IPS DF 6.9 (cell line): ENCODE measurements around the gene TLK1.

Experiments
- DNase-seq: peaks from one replicate; pipeline ENCODE4 v3.0.0-alpha.2; 2013; ENCODE audit warnings: low read depth, low spot score
- H3K27ac ChIP-seq: one replicate; pipeline ENCODE4 v1.5.1; 2013; ENCODE audit warnings: low read length, control low read depth
- H3K27me3 ChIP-seq: 2 replicates; pipeline ENCODE4 v1.6.1; 2013; ENCODE audit warnings: mild to moderate bottlenecking, low read length; ENCODE audit not compliant: control insufficient read depth, insufficient read depth
- H3K36me3 ChIP-seq: 2 replicates; pipeline ENCODE4 v1.6.1; 2013; ENCODE audit warnings: low read length; ENCODE audit not compliant: control insufficient read depth, insufficient read depth
- H3K4me1 ChIP-seq: 2 replicates; pipeline ENCODE4 v1.6.1; 2013; ENCODE audit warnings: low read length; ENCODE audit not compliant: control insufficient read depth, insufficient read depth
- H3K4me3 ChIP-seq: 2 replicates; pipeline ENCODE4 v1.5.1; 2013; ENCODE audit warnings: mild to moderate bottlenecking, low read length
- H3K9me3 ChIP-seq: 2 replicates; pipeline ENCODE4 v1.6.1; 2013; ENCODE audit warnings: low read length, inconsistent platforms; ENCODE audit not compliant: control insufficient read depth, insufficient read depth
- WGBS: extraction: QIAGEN DNeasy Blood & Tissue Kit; methylation state at CpG from one replicate; pipeline ENCODE4 v1.1.7; 2013; ENCODE audit warnings: mixed read lengths, missing lambda C conversion rate; ENCODE audit not compliant: insufficient read length, insufficient coverage; 5-methylcytosine and 5-hydroxymethylcytosine counted together

TLK1 gene

DNA sequence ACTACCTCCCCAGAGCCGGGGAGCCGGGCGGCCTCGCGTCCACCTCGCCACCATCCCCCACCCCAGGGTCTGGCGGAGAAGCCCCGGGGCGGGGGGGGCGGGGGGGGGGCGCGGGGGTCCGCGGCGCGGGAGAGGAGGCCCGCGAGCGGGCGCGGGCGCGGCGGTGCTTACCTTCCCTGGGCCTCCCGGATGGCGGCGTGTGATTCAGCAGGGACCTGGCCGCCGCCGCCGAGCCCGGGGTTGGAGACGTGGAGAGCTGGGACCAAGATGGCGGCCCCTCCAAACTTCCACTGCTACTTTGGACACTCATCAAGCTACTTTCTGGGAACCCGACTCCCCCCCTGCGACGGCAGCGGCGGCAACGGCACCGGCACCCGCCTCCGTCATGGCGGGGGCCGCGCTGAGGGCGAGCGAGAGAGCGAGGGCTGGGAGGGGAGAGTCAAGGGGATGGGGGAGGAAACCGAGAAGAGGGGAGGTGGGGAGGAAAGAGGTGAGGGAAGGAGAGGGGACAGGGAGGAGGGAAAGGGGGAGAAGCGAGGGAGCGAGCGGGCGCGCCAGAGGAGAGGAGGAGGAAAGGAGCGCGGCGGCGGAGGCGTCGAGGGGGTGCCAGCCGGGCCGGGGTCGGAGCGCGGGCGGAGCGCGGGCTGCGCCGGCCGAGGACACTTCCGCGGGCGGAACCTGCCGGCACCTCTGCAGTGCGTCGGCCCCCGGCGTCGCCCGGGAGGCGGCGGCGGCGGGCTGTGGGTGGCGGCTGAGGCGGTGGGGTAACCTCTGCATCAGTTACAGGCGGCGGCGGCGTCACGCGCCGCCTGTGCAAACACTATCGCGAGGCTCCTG lies at the start of gene TLK1:
Gene TLK1 (minus strand): TSS at position 775 of the 837 bp plus-strand sequence. CDS start 465 bp downstream, at position 310.
- no peaks in the 10 kb centered on the region for H3K4me1 ChIP-seq
- H3K27me3 ChIP-seq = no peaks in the 10 kb centered on the region
- no peaks in the 10 kb centered on the region for H3K36me3 ChIP-seq
- no peak within 1 kb of the TSS for H3K27ac ChIP-seq
- DNase-seq = no peak
- H3K9me3 ChIP-seq = no peaks in the 10 kb centered on the region
- peak within 1 kb of the TSS; percentile 84 for H3K4me3 ChIP-seq
- no CpG with 5 or more reads among the region's 97 CpGs for WGBS

DNA sequence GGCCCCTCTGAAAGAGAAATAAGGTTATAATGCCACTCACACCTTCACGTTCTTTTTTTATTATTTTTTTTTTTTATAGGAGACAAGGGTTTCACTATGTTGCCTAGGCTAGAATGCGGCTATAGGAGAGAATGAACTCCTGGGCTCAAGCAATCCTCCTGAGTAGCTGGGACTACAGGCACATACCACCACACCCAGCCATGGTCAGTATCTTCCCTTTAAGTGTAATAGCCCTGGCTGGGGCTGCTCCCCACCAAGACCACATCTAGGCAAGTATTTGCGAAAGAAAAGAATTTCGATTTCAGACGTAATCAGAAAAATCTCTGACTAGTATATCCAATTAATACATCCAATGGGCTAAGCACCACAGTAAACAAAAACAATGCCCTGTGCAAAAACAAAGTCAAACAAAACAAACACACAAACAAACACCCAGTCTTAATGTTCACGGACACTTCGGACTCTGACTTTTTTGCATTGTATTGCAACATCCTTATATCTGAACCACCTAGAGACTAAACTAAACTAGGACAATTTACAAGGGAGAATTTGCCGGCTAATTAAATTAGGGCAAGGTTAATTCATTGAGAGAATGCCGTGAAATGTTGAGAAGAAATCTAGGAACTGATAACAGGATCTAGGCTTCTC lies 49.6 kb upstream of the TLK1 start:
- no CpG with 5 or more reads among the region's 9 CpGs for WGBS
- no peaks in the 10 kb centered on the region for H3K27me3 ChIP-seq
- DNase-seq = no peak
- no peak overlapping the region for H3K27ac ChIP-seq
- no peaks in the 10 kb centered on the region for H3K36me3 ChIP-seq
- peaks cover 4% of the 10 kb centered on the region; the same call in 1 of the 2 replicates for H3K4me1 ChIP-seq
- H3K4me3 ChIP-seq = no peak overlapping the region
- H3K9me3 ChIP-seq = no peaks in the 10 kb centered on the region

DNA sequence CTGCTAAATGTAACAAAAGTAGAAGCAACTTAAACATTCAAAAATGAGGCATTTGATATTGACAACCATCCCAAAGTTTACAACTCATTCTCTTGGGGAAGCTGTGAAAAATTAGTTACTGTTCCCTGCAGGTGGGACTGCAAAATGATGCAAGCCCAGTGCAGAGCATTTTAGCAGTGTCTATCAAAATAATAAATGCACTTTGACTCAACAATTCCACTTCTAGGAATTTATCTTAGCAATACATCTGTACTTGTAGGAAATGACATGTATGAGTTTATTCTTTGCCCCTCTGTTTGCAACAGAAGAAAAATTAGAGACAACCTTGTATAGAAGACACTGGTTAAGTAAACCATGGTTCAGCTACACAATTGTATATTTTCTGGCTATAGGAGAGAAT lies 48.0 kb upstream of the TLK1 start:
- DNase-seq = no peak
- no peaks in the 10 kb centered on the region for H3K4me1 ChIP-seq
- H3K27me3 ChIP-seq = no peaks in the 10 kb centered on the region
- H3K27ac ChIP-seq = no peak overlapping the region
- no peak overlapping the region for H3K4me3 ChIP-seq
- H3K9me3 ChIP-seq = no peaks in the 10 kb centered on the region
- H3K36me3 ChIP-seq = no peaks in the 10 kb centered on the region

DNA sequence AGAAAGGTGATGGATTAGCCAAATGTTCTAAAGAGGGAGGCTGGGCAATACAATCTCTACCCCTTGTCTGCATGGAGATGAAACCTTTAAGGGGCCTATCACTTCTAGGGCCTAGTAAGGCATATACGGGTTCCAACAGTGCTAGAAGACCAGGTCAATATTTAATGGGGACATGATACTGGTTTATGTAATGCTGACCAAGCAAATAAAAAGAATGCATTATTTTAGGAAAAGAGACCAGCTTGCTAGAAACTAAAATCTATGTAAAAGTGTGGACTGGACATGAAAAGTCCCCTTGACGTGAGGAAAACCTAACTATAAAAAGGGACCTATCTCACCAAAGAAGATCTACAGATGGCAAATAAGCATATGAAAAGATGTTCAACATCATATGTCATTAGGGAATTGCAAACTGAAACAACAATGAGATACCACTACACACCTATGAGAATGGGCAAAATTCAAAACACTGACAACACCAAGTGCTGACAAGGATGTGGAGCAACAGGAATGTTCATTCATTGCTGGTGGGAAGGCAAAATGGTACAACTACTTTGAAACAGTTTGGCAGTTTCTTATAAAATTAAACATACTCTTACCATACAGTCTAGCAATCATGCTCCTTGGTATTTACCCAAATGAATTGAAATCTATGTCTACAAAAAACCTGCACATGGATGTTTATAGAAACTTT lies 45.9 kb upstream of the TLK1 start:
- H3K9me3 ChIP-seq = no peaks in the 10 kb centered on the region
- no peaks in the 10 kb centered on the region for H3K27me3 ChIP-seq
- no peaks in the 10 kb centered on the region for H3K4me1 ChIP-seq
- no peak overlapping the region for H3K27ac ChIP-seq
- no CpG with 5 or more reads among the region's 2 CpGs for WGBS
- H3K36me3 ChIP-seq = no peaks in the 10 kb centered on the region
- no peak overlapping the region for H3K4me3 ChIP-seq
- no peak for DNase-seq

DNA sequence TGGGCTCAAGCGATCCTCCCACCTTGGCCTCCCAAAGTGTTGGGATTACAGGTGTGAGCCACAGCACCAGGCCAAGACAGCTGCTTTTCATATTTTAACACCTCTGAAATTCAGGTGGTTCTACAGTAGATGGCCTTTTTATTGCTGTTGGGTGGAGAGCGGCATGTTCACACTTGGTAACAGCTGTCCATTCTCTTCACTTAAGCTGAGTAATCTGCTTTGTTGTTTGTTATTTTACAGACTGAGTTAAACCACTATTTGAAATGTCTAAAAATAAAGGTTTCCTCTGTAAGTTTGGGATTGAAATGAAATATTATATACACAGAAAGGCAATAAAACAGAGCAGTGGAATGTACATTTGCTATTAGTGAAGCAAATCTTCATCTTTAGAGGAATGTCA lies 44.9 kb upstream of the TLK1 start:
- Histone ChIP-seq H3K4me3 (no peak overlapping the region), H3K36me3 (no peaks in the 10 kb centered on the region), H3K9me3 (no peaks in the 10 kb centered on the region), H3K27me3 (no peaks in the 10 kb centered on the region), H3K4me1 (no peaks in the 10 kb centered on the region), H3K27ac (no peak overlapping the region)
- no CpG with 5 or more reads among the region's 2 CpGs for WGBS
- DNase-seq = no peak

DNA sequence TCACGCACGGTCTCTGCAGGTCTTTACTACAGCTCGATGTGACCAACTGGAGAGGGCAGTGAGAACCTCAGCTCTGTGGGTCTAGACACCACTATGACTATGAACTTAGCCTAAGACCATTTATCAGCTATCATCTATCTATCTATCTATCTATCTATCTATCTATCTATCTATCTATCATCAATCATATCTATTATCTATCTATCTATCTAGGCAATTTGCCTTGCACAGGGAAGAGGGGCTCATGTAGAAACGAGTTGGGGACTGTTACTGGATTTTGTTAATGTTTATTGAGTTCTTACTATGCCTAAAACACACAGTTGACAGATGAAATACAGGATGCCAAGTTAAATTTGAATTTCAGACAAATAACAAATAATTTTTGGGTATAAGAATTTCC lies 41.1 kb upstream of the TLK1 start:
- Histone ChIP-seq H3K36me3 (no peaks in the 10 kb centered on the region), H3K4me1 (no peaks in the 10 kb centered on the region), H3K27me3 (no peaks in the 10 kb centered on the region), H3K27ac (no peak overlapping the region), H3K9me3 (no peaks in the 10 kb centered on the region), H3K4me3 (no peak overlapping the region)
- no CpG with 5 or more reads among the region's 4 CpGs for WGBS
- DNase-seq = no peak

DNA sequence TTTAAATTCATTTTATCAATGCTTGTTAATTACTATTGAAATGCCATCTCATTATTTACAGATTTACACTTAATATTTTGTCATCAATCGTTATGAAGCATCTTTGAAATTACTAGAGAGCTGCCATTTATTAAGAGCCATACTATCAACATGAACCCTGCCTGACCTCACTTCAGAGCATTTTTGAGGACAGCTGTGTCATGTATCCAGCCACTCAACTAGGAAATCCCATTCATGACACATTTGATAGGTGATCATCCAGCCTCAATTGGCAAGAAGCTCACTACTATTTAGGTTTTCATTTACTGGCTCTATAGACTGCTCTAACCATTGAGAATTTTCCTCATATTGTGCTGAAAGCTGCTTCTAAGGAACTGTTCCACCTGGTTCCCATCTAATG lies 40.6 kb upstream of the TLK1 start:
- no CpG with 5 or more reads among the region's 1 CpG for WGBS
- no peak overlapping the region for H3K4me3 ChIP-seq
- no peak for DNase-seq

DNA sequence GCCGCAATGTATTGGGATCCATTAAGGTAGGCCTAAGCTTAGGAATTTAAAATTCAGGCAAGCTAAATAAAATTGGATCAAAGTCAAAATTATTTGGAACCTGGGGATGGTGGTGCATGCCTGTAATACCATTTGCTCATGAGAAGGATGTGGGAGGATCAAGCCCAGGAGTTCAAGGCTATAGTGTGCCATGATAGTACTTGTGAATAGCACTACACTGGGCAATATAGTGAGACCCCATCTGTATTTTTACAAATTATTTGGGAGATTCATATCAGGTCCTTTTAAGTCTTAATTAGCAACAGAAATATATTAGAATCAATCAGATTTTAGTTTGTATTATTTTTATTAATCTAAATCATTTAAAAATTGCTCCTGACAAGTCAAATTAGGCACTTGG lies 39.8 kb upstream of the TLK1 start:
- Histone ChIP-seq H3K27ac (no peak overlapping the region), H3K27me3 (no peaks in the 10 kb centered on the region), H3K4me1 (no peaks in the 10 kb centered on the region), H3K4me3 (no peak overlapping the region), H3K36me3 (no peaks in the 10 kb centered on the region), H3K9me3 (no peaks in the 10 kb centered on the region)
- WGBS = no CpG with 5 or more reads among the region's 1 CpG
- no peak for DNase-seq

More for the DNA sequence above, 40.6 kb upstream of the TLK1 start:
- Histone ChIP-seq H3K27me3 (no peaks in the 10 kb centered on the region), H3K27ac (no peak overlapping the region), H3K4me1 (no peaks in the 10 kb centered on the region), H3K9me3 (no peaks in the 10 kb centered on the region), H3K36me3 (no peaks in the 10 kb centered on the region)

DNA sequence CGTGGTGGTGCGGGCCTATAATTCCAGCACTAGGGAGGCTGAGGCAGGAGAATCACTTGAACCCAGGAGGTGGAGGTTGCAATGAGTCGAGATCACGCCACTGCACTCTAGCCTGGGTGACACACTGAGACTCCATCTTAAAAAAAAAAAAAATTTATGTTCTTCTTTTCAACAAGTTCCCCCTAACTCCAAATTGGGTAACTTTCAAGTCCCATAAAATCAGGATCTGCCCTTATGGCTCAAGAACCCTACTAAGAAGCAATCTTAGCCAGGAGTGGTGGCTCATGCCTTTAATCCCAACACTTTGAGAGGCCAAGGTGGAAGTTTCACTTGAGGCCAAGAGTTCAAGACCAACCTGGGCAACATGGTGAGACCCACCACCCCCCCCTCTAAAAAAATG lies 30.3 kb upstream of the TLK1 start:
- Histone ChIP-seq H3K4me3 (no peak overlapping the region), H3K27ac (no peak overlapping the region), H3K4me1 (no peaks in the 10 kb centered on the region), H3K27me3 (no peaks in the 10 kb centered on the region), H3K9me3 (no peaks in the 10 kb centered on the region), H3K36me3 (no peaks in the 10 kb centered on the region)
- DNase-seq = no peak
- WGBS = no CpG with 5 or more reads among the region's 4 CpGs

DNA sequence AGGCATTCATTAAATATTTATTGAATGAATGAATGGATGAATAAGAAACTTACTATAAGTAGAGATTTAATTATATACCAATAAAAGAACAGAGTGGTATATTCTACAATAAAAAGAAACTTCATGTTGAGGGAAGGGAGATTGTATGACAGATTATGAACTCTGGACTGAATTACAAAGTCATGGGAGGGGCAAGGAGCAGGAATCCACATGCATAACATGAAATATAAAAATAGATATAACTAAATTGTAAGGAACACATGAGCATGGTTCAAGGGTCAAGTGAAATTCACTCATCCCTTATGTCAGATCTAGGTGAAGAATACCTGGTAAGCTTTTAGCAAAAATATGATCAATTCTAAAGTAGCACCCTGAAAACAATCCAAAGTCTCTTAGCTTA lies 27.1 kb upstream of the TLK1 start:
- Histone ChIP-seq H3K4me1 (no peaks in the 10 kb centered on the region), H3K4me3 (no peak overlapping the region), H3K27me3 (no peaks in the 10 kb centered on the region), H3K36me3 (no peaks in the 10 kb centered on the region), H3K9me3 (no peaks in the 10 kb centered on the region), H3K27ac (no peak overlapping the region)
- no peak for DNase-seq
